ENCODE results near the gene NOX4.
"Not testable (repeated sequence)": the region's sequence is repeated elsewhere in the genome, so short reads cannot be mapped to it uniquely, and the experiment has no call there.

The NOX4 gene

GRCh38 chr11:89308272-89308671, 182.9 kb downstream of the NOX4 start:
- DNase-seq (ENCODE audit: low read depth, low spot score): not testable (repeated sequence)

GRCh38 chr11:89303029-89303428, 188.1 kb downstream of the NOX4 start:
- not testable (repeated sequence) for DNase-seq (ENCODE audit: low read depth, low spot score)

DNA sequence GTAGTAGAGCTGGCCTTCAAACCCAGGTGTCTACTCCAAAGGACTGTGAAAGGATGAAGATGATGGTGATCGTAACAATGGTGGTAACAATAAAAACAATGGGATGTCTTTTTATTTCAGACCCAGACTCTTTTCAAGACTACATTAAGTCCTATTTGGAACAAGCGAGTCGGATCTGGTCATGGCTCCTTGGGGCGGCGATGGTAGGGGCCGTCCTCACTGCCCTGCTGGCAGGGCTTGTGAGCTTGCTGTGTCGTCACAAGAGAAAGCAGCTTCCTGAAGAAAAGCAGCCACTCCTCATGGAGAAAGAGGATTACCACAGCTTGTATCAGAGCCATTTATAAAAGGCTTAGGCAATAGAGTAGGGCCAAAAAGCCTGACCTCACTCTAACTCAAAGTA, 196.2 kb downstream of the NOX4 start:
- DNase-seq (ENCODE audit: low read depth, low spot score): not testable (repeated sequence)

GRCh38 chr11:89293965-89294679, 197.1 kb downstream of the NOX4 start:
- DNase-seq (ENCODE audit: low read depth, low spot score): no peak

DNA sequence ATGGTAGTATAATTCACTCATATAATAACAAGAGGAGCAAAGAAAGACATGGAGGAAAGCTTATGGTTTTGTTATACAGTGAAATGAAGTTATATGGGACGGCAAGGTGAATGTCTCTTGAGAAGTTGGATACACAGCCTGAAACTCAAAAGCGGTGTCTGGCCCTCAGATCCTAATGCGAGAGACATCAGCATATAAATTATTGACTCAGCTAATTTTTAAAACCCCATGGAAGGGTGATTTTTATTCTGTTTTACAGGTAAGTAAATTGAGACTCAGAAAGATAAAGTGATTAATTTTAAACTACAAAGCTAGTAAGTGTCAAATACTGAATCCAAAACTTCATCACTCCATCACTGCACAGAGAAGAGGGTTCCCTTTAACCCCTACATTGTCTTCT, 203.2 kb downstream of the NOX4 start:
- DNase-seq (ENCODE audit: low read depth, low spot score): not testable (repeated sequence)

DNA sequence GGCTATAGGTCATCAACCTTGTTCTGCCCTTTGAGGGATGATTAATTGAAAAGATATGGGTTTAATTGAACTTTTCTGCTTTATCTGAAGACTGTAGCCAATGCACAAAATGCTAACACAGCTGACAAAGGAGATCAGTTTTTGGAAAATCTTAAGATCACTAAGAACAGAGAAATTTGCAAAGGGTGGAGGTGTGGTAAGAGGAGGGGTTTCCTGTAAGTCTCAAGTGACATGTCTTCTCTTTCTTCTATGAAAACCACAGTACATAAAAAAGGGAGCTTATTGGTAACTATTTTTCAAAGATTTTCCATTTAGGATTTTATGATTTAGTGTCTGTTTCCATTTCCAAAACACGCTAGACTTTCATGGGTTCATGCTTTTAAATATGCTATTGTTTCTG, 204.6 kb downstream of the NOX4 start:
- not testable (repeated sequence) for DNase-seq (ENCODE audit: low read depth, low spot score)

- not testable (repeated sequence) for DNase-seq (ENCODE audit: low read depth, low spot score)
These were observed 210.0 kb downstream of the NOX4 start for GRCh38 chr11:89281032-89281677.

DNA sequence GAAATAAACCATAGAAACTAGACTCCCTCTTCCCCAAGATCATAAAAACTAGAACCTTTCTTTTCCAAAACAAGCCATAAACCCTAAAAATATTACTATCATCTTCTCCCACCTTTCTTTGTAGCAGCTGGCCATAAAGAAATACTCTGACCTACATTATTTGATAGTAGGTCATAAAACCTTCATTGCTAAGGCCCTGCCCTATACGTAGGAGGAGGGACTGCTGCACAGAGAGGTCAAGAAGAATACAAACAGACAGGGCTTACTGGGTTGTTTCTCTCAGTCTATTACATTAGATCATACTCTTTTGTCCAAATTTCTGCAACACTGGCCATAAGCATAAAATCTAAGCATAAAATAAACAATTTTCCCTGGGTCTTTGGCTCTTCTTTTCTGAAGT, 212.0 kb downstream of the NOX4 start:
- DNase-seq (ENCODE audit: low read depth, low spot score): no peak

- no peak for DNase-seq (ENCODE audit: low read depth, low spot score)
These were observed 215.2 kb downstream of the NOX4 start for GRCh38 chr11:89275966-89276365.

All from activated naive CD8-positive, alpha-beta T cell treated with anti-CD3 and anti-CD28 coated beads, Interleukin-2, amount 50 U/mL, for 16 hours (primary cell).